GM19025 (cell line): ENCODE measurements around the gene TEAD2.

Experiments
- ATAC-seq: cut with Tn5 transposase; IDR thresholded peaks from one replicate; pipeline ENCODE4 v1.9.1; 2021; ENCODE audit warnings: mild to moderate bottlenecking, low read depth, moderate library complexity; ENCODE audit not compliant: unreplicated experiment

Gene TEAD2

DNA sequence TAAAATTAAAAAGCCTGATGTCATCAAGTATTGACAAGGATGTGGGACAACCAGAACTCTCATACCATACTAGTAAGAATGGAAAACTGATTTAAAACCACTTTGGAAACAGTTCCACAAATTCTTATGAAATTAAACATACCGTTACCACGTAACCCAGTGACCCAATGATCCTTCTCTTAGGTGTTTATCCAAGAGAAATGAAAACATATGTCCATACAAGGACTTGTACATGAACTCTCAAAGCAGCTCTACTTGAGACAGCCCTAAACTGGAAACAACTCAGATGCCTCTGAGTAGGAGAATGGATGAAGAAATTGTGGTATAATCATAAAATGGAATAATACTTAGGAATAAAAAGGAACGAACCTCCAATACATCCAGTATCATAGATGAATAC is 64.8 kb downstream of the TEAD2 start:
- no peak for ATAC-seq

DNA sequence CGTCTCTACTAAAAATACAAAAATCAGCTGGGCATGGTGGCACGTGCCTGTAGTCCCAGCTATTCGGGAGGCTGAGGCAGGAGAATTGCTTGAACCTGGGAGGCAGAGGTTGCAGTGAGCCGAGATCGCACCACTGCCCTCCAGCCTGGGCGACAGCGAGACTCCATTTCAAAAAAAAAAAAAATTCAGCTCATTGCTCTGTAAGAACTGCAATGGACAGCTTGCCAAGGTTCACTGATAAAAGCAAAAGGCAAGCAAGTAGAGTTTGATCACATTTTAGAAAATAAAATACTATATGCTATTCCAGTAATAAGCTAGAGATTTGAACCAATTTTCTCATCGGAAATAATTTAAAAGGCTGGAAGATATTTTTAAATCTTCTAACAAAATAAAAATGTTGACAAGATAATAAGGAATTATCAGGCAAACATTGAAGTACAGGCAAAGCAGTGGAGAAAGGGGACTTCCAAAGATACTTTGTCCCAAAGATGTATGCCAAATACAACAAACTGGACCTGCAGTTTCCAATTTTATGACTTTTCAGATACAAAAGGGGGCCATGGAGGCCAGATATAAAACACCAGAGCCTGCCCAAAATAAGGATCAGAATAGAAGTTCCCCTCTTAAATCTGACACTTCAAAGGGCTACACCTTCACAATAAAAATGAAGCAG is 66.9 kb downstream of the TEAD2 start:
- ATAC-seq, result no peak

DNA sequence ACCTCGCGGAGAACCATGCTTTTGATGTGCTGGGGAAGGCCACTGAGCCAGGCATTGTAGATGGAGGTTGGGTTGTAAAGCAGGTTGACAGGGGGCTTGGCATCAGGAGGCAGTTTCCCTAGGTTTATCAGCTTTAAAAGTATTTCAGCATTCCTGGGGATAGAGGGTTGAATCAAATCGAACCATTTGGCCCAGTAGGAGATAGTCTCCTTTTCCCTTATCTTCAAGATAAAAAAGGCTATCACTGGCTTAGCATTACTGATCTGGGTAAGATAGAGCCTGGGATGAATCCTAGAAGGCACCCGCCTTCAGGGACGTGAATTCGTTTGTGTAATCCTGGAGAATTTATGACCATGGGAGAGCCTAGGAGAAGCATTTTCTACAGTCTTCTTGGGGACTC is 67.8 kb downstream of the TEAD2 start:
- ATAC-seq, result no peak
